OCI-M1 (cell line): ENCODE results near the gene TPD52L3.
A peak's percentile ranks its signal among the peaks of the same experiment; 100 is the strongest.

Experiments used
- DNase-seq: peaks from one replicate; lab custom pipeline; 2025; lab: John Stamatoyannopoulos, UW

Gene TPD52L3

GRCh38 chr9:6328103-6328502, at the start of gene TPD52L3:
TPD52L3 (plus strand) TSS chr9:6328375; CDS start chr9:6328596, 221 bp downstream.
- no peak for DNase-seq

DNA sequence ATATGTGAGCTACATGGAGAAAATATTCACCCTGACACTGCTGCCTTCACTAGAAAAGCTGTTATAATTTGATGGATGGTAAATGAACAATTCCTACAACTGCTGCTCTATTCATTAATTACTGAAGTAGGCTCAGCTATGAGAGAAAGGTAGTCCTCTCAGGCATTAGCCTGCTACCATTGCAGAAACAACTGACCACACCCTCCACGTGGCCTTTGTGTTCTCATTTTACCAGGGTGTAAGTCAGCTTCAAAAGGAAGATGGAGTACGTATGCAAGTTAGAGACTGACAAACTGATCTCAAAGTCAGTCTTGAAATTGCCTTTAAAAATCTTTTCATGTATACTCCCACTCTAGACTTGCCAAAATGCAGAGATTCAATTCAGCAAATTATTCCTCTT, 26.3 kb upstream of the TPD52L3 start:
- no peak for DNase-seq

DNA sequence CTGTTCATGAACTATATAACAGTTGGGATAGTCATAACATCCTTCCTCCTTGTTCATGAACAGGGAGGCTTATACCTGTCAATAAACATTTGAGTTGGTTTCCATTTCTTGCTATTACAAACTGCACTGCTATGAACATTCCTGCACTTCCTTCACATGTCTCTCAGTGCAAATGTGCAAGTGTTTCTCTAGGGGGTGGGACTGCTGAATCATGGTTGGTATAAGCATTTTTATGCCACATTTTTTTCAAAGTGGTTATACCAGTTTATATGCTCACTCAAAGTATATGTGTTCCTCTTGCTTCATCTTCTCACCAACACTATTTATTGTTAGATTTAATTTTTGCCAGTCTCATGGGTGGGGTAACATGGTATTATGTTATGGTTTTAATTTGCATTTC, 25.8 kb upstream of the TPD52L3 start:
- DNase-seq: peak; percentile 80

DNA sequence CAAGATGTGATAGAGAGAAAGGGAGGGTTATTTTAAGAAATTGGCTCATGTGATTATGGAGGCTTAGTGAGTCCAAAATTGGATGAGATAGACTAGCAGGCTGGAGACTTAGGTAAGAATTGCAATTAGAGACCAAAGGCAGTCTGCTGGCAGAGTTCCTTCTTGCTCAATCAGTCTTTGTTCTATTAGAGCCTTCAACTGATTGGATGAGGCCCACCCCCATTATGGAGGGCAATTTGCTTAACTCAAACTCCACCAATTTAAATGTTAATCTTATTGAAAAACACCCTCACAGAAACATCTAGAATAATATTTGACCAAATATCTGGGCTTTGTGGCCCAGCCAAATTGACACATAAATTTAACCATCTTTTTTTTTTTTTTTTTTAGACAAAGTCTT, 23.9 kb upstream of the TPD52L3 start:
- no peak for DNase-seq

- peak; percentile 99 for DNase-seq
These were observed 22.1 kb upstream of the TPD52L3 start for GRCh38 chr9:6305954-6306563.

- DNase-seq: no peak
These were observed 20.6 kb upstream of the TPD52L3 start for GRCh38 chr9:6307551-6308096.

- DNase-seq: no peak
These were observed 2.9 kb downstream of the TPD52L3 start for GRCh38 chr9:6330958-6331634.

- no peak for DNase-seq
These were observed 6.1 kb downstream of the TPD52L3 start for GRCh38 chr9:6334305-6334704.

DNA sequence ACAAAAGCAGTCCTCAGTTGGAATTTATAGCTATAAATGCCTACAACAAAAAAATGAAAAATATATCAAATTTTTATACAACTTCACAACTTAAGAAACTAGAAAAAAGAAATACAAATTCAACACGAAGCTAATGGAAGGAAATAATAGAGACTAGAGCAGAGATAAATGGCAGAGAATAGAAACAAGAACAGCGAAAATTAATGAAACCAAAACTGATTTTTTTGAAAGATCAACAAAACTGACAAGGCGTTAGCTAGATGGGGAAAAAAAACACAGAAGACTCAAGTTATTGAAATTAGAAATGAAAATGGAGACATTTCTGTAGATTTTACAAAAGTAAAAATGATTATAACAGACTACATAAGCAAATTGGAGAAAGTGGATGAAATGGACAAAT, 20.6 kb downstream of the TPD52L3 start:
- DNase-seq: no peak

GRCh38 chr9:6351737-6352136, 23.6 kb downstream of the TPD52L3 start:
- no peak for DNase-seq

DNA sequence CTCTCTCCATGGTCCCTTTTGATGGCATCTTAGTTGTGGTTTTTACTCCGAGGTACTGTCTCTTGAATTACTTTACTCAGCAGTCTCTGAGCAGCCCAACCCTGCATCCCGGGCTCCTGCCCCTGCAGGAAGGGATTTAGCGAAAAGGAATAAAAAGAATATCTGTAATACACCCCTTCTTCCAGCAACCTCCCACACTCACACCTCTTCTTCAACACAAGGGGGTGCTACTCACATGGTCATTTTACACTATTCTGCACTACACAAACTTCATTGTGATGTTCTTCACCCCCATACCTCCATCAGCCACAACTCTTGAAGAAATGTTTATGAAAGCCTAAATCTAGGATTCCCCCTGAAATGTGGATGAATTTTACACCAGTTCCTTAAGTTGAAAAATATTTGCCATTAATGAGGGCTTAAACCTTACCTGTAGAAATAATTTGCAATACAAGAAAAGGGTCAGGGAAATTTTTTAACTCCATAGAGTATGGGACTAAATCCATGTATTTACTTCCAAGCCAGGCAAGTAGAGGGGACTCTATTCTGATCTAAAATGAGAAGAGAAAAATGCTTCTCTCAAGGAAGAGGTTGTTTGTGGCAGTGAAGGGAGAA, 26.0 kb downstream of the TPD52L3 start:
- DNase-seq: peak; percentile 100

DNA sequence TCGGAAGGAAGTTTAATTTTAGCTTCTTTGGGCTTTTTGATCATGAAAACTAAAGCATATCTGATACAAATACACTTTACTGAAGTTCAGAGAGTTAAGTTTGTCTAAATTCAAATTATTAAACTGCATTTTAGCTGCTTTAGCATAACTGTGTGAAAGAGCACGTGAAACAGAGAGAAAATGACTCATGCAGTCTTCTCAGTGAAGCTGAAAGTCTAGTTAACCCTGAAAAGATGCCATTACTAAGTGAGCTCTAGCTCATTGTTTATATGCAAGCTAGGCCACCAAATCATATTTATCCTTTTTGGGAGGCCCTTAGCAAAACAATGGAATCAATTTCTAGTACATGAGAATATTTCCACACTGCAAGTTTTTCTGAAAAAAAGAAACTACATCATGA, 27.6 kb downstream of the TPD52L3 start:
- DNase-seq: no peak

DNA sequence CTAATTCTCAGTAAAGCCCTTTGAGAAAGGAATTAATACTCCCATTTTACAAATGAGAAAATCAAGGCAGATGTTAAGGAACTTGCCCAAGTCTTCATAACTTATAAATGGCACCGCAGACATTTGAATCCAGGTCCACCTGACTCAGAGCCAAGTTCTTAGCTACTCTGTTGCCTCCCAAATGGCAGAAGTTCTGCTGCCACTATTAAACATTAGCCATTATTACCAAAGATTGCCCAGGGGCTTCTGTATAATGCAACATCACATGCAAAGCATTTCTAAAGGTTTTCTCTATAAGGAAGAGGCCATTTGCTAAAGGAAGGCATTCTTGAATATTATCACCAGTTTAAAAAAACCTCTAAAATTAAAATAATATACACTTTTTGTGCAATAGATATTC, 28.3 kb downstream of the TPD52L3 start:
- DNase-seq: no peak

- DNase-seq: no peak
These were observed 28.7 kb downstream of the TPD52L3 start for GRCh38 chr9:6356904-6357303.

GRCh38 chr9:6367128-6367890, 39.1 kb downstream of the TPD52L3 start:
- no peak for DNase-seq

- no peak for DNase-seq
These were observed 40.7 kb downstream of the TPD52L3 start for GRCh38 chr9:6368831-6369230.
